HepG2 (cell line): ENCODE measurements around the gene CLDN10. TPM values are rescaled to one million over a fixed set of nuclear protein-coding genes. Genes with fewer than 3 reads are reported as not detected.
A peak's percentile ranks its signal among the peaks of the same experiment; 100 is the strongest.

Experiments used
- FOXK1 ChIP-seq: sonication (generic); formaldehyde crosslinking; IDR thresholded peaks from 2 replicates; pipeline ENCODE4 v1.4.0; 2020; ENCODE audit warnings: low read depth, missing genetic modification reagents, borderline replicate concordance
- HMGXB4 ChIP-seq, 2 experiments: sonication (generic) in 1 of 2; formaldehyde crosslinking in 1 of 2; IDR thresholded peaks; 2 replicates each; pipeline versions ENCODE4 v1.4.0 to v1.6.1; 2018 to 2020; ENCODE audit warnings: missing genetic modification reagents in 2 of 2, borderline replicate concordance in 1 of 2, low read depth in 1 of 2, mild to moderate bottlenecking in 1 of 2, missing biosample characterization in 1 of 2
- PBX2 ChIP-seq: IDR thresholded peaks from 2 replicates; pipeline ENCODE4 v1.6.1; 2016; ENCODE audit warnings: control low read depth
- PLSCR1 ChIP-seq: sonication (generic); formaldehyde crosslinking; IDR thresholded peaks from 2 replicates; pipeline ENCODE4 v1.5.0; 2020; ENCODE audit warnings: missing genetic modification reagents, mild to moderate bottlenecking, borderline replicate concordance
- POGZ ChIP-seq: sonication (generic); formaldehyde crosslinking; IDR thresholded peaks from 2 replicates; pipeline ENCODE4 v1.4.0; 2020; ENCODE audit warnings: mild to moderate bottlenecking, missing genetic modification reagents
- RXRB ChIP-seq: IDR thresholded peaks from 2 replicates; pipeline ENCODE4 v1.6.1; 2016; ENCODE audit warnings: borderline replicate concordance, missing genetic modification reagents, missing compliant biosample characterization
- SOX5 ChIP-seq: IDR thresholded peaks from 2 replicates; pipeline ENCODE4 v1.6.1; 2016; ENCODE audit warnings: borderline replicate concordance
- SOX6 ChIP-seq, 2 experiments: fragments of 450-650 bp in 1 of 2; sonication (generic) in 1 of 2; formaldehyde crosslinking in 1 of 2; IDR thresholded peaks; 2 replicates each; pipeline versions ENCODE4 v1.4.0 to v1.6.1; 2017 to 2020; ENCODE audit warnings: antibody characterized with exemption in 1 of 2, mild to moderate bottlenecking in 1 of 2, missing genetic modification reagents in 1 of 2
- ZBTB4 ChIP-seq: sonication (generic); formaldehyde crosslinking; IDR thresholded peaks from 2 replicates; pipeline ENCODE4 v1.4.0; 2020; ENCODE audit warnings: missing genetic modification reagents, mild to moderate bottlenecking, borderline replicate concordance
- ZNF138 ChIP-seq: sonication (generic); formaldehyde crosslinking; IDR thresholded peaks from 2 replicates; pipeline ENCODE4 v1.5.0; 2020; ENCODE audit warnings: mild to moderate bottlenecking, low read depth, missing genetic modification reagents
- ZNF687 ChIP-seq: sonication (generic); formaldehyde crosslinking; IDR thresholded peaks from 2 replicates; pipeline ENCODE4 v1.5.1; 2020; ENCODE audit warnings: mild to moderate bottlenecking, missing genetic modification reagents, moderate library complexity
- ZSCAN22 ChIP-seq: sonication (generic); formaldehyde crosslinking; IDR thresholded peaks from 2 replicates; pipeline ENCODE4 v1.4.0; 2020; ENCODE audit warnings: mild to moderate bottlenecking, missing genetic modification reagents
- polyA plus RNA-seq, 8 experiments: library from polyadenylated mRNA; depleted of rRNA in 3 of 8; stranded (reverse) in 7 of 8; unstranded in 1 of 8; fragments of >200 nt; fragmentation: Illumina TruSeq in 4 of 8; extraction: Trizol in 4 of 8; gene quantifications; 2 replicates each; pipeline versions ENCODE4 v1.2.1 to v1.2.3, GENCODE V29; 2011 to 2016; ENCODE audit warnings: low read depth in 4 of 8, missing spikeins in 1 of 8, mixed read lengths in 1 of 8; ENCODE audit not compliant: insufficient read depth in 1 of 8
- total RNA-seq, 5 experiments: library from RNA; depleted of rRNA; stranded (reverse); fragments of >200 nt; fragmentation: Illumina TruSeq; extraction: Trizol; gene quantifications; 2 replicates each; pipeline ENCODE4 v1.2.3, GENCODE V29; 2016; ENCODE audit warnings: low read depth in 1 of 5
- TF ChIP-seq, protein P1 (sequence below): sonication (generic); formaldehyde crosslinking; IDR thresholded peaks from 2 replicates; pipeline ENCODE4 v1.8.0; 2022; ENCODE audit warnings: missing genetic modification reagents, mild to moderate bottlenecking, moderate library complexity, borderline replicate concordance

CLDN10 gene
- total and polyA plus RNA-seq, 2 of the 13 experiments (the other 11 are each of a cell fraction or from before 2014, with no cell fraction given), result not detected

DNA sequence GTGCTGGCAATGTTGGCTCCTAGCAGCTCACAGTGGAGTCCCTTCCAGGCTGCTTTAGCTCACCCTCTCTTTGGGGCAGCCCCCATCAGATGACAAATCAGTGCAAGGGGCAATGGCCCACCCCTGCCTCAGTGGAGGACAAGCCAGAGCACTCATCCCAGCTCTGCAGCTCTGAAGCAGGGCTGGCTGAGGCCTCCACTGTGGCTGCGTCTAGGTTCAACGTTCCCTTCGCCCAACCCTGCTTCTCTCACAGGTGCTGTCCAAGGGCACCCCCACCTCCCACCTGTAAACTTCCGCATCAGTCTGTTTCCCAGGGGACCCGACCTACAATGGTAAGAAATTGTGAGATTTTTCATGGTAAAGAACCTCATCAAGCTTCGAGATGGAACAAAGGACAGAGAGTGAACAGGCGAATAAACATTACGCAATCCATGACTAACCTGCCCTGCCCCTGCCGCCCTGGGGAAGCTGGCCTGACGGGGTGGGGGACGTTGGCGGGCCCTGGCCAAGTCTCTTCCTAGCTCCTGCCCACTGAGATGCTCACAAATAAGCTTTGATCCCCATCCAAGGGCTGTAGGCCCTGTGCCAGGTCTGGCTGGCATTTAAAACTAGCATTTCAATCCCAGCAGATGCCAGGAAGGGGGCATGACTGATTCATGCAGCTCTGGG lies 51.5 kb downstream of the CLDN10 start (continued):
- peak; percentile 67; the same call in 1 of the 2 replicates for TF ChIP-seq ZNF687 (CRISPR knock-in tag)
- peak; percentile 87 for TF ChIP-seq POGZ (CRISPR knock-in tag)
- peak; percentile 58; the same call in 1 of the 2 replicates for TF ChIP-seq SOX5 (CRISPR knock-in tag)
- TF ChIP-seq, protein P1, sequence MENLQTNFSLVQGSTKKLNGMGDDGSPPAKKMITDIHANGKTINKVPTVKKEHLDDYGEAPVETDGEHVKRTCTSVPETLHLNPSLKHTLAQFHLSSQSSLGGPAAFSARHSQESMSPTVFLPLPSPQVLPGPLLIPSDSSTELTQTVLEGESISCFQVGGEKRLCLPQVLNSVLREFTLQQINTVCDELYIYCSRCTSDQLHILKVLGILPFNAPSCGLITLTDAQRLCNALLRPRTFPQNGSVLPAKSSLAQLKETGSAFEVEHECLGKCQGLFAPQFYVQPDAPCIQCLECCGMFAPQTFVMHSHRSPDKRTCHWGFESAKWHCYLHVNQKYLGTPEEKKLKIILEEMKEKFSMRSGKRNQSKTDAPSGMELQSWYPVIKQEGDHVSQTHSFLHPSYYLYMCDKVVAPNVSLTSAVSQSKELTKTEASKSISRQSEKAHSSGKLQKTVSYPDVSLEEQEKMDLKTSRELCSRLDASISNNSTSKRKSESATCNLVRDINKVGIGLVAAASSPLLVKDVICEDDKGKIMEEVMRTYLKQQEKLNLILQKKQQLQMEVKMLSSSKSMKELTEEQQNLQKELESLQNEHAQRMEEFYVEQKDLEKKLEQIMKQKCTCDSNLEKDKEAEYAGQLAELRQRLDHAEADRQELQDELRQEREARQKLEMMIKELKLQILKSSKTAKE (CRISPR knock-in tag), result no peak
- TF ChIP-seq PLSCR1, result no peak
- no peak for TF ChIP-seq FOXK1 (CRISPR knock-in tag)
- TF ChIP-seq RXRB (CRISPR knock-in tag), result peak; percentile 28; the same call in 1 of the 2 replicates
- no peak for TF ChIP-seq PBX2 (CRISPR knock-in tag)
- TF ChIP-seq ZNF138 (CRISPR knock-in tag), result no peak
- no peak for TF ChIP-seq ZBTB4 (CRISPR knock-in tag)
- TF ChIP-seq HMGXB4 (CRISPR knock-in tag; IDR thresholded peaks at IDR 0.05; ENCODE audit: borderline replicate concordance in 1 of 2, low read depth in 1 of 2), result no peak
- no peak for TF ChIP-seq SOX6 (IDR thresholded peaks at IDR 0.05)
- peak; percentile 76 for TF ChIP-seq SOX6 (CRISPR knock-in tag; IDR thresholded peaks at IDR 0.05)
- TF ChIP-seq ZSCAN22 (CRISPR knock-in tag), result no peak
